BLaER1 treated with 17β-estradiol and CSF1 and Interleukin-3, amounts not matched to agents 10 nM and 100 nM (cell line): ENCODE measurements around the gene TMEM231.
"Not testable (repeated sequence)": the region's sequence is repeated elsewhere in the genome, so short reads cannot be mapped to it uniquely, and the experiment has no call there.

ENCODE experiments used
- H3K27ac ChIP-seq, 11 experiments: shearing (Covaris generic); formaldehyde crosslinking; 2 replicates each; pipeline ENCODE4 v1.8.1; 2022
- H3K27me3 ChIP-seq, 11 experiments: shearing (Covaris generic); formaldehyde crosslinking; 2 replicates each; pipeline ENCODE4 v1.8.1; 2022
- H3K36me3 ChIP-seq, 11 experiments: shearing (Covaris generic); formaldehyde crosslinking; 2 replicates each; pipeline ENCODE4 v1.8.1; 2022
- H3K4me1 ChIP-seq, 10 experiments: shearing (Covaris generic); formaldehyde crosslinking; 2 replicates each; pipeline ENCODE4 v1.8.1; 2022
- H3K4me2 ChIP-seq, 11 experiments: shearing (Covaris generic); formaldehyde crosslinking; 2 replicates each; pipeline ENCODE4 v1.8.1; 2022
- H3K4me3 ChIP-seq, 10 experiments: shearing (Covaris generic); formaldehyde crosslinking; 2 replicates each; pipeline ENCODE4 v1.8.1; 2022
- H3K9ac ChIP-seq, 11 experiments: shearing (Covaris generic); formaldehyde crosslinking; 2 replicates each; pipeline ENCODE4 v1.8.1; 2022
- H3K9me3 ChIP-seq, 11 experiments: shearing (Covaris generic); formaldehyde crosslinking; replicated peaks in 1 of 11; 2 replicates each; pipeline ENCODE4 v1.8.1; 2022
- H4K20me1 ChIP-seq, 11 experiments: shearing (Covaris generic); formaldehyde crosslinking; 2 replicates each; pipeline ENCODE4 v1.8.1; 2022
- Cebpa-rat ChIP-seq, 11 experiments: shearing (Covaris generic); IDR thresholded peaks; 2 replicates each; pipeline ENCODE4 v1.8.1; 2022

TMEM231 gene, protein sequence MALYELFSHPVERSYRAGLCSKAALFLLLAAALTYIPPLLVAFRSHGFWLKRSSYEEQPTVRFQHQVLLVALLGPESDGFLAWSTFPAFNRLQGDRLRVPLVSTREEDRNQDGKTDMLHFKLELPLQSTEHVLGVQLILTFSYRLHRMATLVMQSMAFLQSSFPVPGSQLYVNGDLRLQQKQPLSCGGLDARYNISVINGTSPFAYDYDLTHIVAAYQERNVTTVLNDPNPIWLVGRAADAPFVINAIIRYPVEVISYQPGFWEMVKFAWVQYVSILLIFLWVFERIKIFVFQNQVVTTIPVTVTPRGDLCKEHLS

DNA sequence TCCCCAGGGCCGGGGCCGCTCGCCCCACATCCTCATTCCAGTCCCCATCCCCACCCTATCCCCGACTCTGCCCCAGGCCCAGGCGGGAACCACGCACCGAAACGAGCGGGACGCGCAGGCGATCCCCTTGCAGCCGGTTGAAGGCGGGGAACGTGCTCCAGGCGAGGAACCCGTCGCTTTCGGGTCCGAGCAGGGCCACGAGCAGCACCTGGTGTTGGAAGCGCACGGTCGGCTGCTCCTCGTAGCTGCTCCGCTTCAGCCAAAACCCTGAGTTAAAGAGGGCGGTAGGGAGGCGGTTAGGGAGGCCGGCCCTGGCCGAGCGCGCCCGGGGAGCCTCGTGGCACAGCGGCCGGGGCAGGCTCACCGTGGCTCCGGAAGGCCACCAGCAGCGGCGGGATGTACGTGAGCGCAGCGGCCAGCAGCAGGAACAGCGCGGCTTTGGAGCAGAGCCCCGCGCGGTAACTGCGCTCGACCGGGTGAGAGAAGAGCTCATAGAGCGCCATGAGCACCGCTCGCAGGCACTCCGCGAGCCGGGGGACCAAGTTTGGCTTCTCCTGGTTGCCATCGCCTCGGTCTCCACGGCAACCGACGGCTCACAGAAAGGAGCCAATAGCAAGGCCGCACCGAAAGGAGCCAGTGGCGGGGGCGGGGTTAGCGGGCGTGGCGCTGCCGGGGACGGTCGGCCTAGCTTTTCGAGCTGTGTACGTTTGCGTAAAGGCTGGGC lies at the start of gene TMEM231:
TMEM231 (minus strand) TSS at position 546 of the 724 bp plus-strand sequence; CDS start at position 503, 43 bp downstream.
- peak within 1 kb of the TSS; percentile 86 to 98 (median 94) for H3K4me2 ChIP-seq
- peak within 1 kb of the TSS; percentile 64 to 80 (median 72) for H3K4me3 ChIP-seq
- no peaks in the 10 kb centered on the region for H3K36me3 ChIP-seq
- peak within 1 kb of the TSS in 10 of 11 experiments; percentile 15 to 71 (median 40); a peak in 15 of 22 replicates for H3K27ac ChIP-seq
- peak within 1 kb of the TSS; percentile 46 to 77 (median 73); a peak in 21 of 22 replicates for H3K9ac ChIP-seq
- peaks cover 0 to 15% (median 6%) of the 10 kb centered on the region in 11 experiments; a peak in 7 of 22 replicates for H3K27me3 ChIP-seq
- TF ChIP-seq Cebpa-rat (IDR thresholded peaks at IDR 0.05): no peak
- no peaks in the 10 kb centered on the region for H4K20me1 ChIP-seq
- H3K9me3 ChIP-seq: no peaks in the 10 kb centered on the region
- H3K4me1 ChIP-seq: peaks cover 8 to 31% (median 15%) of the 10 kb centered on the region in 10 experiments; a peak in 19 of 20 replicates

DNA sequence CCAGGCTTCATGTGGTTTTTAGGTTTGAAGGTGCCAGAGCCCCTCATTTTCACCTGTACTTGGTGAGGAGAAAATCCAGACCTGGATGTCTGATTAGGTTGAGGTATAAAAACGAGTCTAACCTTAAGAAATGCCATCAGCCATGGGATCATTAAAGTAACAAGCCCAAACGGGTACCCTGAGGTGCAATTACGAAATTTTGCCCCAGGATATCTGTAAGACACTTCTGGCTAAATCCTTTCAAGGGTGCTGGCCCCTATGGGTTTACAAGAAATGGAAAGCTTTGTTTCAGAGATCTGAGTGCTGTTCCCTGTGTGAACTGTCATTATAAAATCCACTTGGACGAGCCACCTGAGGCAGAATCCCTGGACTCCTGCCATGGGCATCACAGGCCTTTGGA lies 47.2 kb upstream of the TMEM231 start:
- H3K4me3 ChIP-seq: no peak overlapping the region
- no peak for TF ChIP-seq Cebpa-rat (IDR thresholded peaks at IDR 0.05)

DNA sequence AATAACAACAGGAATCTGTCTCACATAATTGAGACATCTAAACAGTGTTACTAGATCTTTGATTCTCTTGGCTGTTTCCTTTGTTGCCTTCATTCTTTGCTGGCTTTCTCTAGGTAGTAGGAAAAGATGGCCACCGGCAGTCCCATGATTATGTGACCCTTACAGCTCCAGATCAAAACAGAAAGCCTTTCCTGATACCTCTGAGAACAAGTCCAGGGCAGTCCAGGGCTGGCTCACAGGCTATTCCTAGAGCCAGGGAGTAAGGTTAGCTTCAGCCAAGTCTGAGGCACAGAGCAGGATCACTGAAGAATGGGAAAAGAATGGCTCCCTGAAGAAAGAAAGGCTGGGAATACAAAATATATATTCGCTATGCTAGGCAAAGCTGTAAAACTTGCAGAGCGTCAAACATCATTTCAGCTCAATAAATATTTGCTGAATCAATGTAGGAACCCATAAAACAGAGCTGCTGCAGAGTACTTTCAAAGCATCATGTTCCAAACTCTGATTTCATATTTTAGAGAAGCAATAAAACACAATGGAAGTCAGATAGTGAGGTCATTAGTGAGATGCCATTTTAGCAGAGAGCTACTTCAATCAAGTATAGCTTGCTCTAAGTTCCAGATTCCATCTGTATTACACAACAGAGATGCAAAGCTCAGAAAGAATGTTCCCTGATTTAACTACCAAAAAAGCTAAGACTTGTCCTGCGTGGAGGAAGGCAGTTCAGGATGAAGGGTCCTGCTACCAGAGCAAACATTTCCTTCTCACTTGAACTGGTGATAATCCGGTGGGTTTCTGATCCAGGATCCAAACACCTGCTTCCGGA lies 43.6 kb upstream of the TMEM231 start:
- Histone ChIP-seq H3K4me1 (peaks cover 3 to 7% (median 4%) of the 10 kb centered on the region in 10 experiments; a peak in 19 of 20 replicates), H3K36me3 (peaks cover 73 to 96% (median 84%) of the 10 kb centered on the region in 11 experiments), H3K9me3 (peaks cover 24 to 40% (median 30%) of the 10 kb centered on the region in 11 experiments), H3K27ac (no peak overlapping the region), H4K20me1 (no peaks in the 10 kb centered on the region), H3K27me3 (no peaks in the 10 kb centered on the region), H3K9ac (no peak overlapping the region), H3K4me3 (no peak overlapping the region), H3K4me2 (no peak overlapping the region)
- no peak for TF ChIP-seq Cebpa-rat (IDR thresholded peaks at IDR 0.05)

More for the DNA sequence above, 47.2 kb upstream of the TMEM231 start:
- Histone ChIP-seq H4K20me1 (no peaks in the 10 kb centered on the region; a peak in 1 of 22 replicates), H3K27me3 (no peaks in the 10 kb centered on the region), H3K27ac (no peak overlapping the region), H3K9me3 (peaks cover 18 to 35% (median 23%) of the 10 kb centered on the region in 11 experiments), H3K4me1 (no peaks in the 10 kb centered on the region), H3K9ac (no peak overlapping the region), H3K4me2 (no peak overlapping the region), H3K36me3 (peaks cover 92 to 100% (median 96%) of the 10 kb centered on the region in 11 experiments)

DNA sequence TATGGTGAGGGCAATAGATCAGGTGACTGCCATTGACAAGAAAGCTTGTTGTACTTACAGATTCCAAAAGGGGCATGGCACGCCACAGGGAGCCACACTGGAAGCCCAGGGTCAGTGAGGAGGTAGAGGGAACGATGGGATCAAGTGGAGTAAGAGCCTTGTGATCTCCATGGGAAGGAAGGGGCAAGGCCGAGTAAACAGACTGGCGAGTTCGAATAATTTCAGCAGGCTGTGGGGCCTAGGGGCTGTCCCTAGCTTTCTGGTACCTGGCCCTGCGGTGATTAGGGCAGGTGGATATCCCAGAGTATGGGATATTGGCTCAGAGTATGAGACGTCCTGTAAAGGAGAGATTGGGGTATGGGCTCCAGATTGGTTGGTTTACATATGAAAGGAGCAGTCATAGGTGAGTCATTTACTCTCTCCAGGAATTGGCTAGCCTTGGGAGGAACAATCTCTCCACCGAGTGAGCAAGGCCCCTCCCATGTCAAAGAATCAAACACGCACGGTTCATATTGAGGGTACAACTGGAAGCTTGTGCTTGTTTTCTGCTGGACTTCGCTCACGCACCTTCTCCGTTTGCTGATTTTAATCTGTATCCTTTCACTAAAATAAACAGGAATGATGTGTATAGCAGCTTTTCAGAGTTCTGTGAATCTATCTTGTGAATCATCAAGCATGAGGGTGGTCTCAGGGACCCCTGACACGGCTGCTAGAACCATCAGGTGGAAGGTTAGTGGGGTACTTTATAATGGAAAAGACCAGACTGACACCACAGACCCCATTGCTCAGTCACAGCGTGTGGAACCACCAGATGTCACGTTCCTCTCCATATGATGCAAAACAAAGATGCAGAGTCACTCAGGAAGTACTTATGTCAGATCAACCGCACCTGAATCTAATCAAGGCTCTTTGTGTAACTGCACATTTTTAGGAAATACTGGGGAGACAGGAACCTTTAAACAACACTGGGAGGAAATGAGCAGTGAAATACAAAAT lies 38.1 kb upstream of the TMEM231 start:
- peak in 2 of 11 experiments; percentile 41 to 43; a peak in 1 of 22 replicates for TF ChIP-seq Cebpa-rat (IDR thresholded peaks at IDR 0.05)
- peak overlapping the region in 10 of 11 experiments; percentile 4 to 59 (median 49); a peak in 18 of 22 replicates for H3K4me2 ChIP-seq
- H3K36me3 ChIP-seq: peaks cover 24 to 63% (median 43%) of the 10 kb centered on the region in 11 experiments
- H3K4me3 ChIP-seq: no peak overlapping the region
- no peaks in the 10 kb centered on the region for H3K27me3 ChIP-seq
- 0 out of 22 replicates have a peak, but pooled peaks cover 0 to 4% (median 0%) of the 10 kb centered on the region in 11 experiments for H4K20me1 ChIP-seq
- peak overlapping the region in 9 of 11 experiments; percentile 18 to 73 (median 61); a peak in 17 of 22 replicates for H3K27ac ChIP-seq
- H3K4me1 ChIP-seq: peaks cover 7 to 17% (median 13%) of the 10 kb centered on the region in 10 experiments; a peak in 19 of 20 replicates
- peaks cover 5 to 14% (median 9%) of the 10 kb centered on the region in 11 experiments; a peak in 16 of 22 replicates for H3K9me3 ChIP-seq
- H3K9ac ChIP-seq: peak overlapping the region in 7 of 11 experiments; percentile 2 to 37 (median 14); a peak in 8 of 22 replicates

DNA sequence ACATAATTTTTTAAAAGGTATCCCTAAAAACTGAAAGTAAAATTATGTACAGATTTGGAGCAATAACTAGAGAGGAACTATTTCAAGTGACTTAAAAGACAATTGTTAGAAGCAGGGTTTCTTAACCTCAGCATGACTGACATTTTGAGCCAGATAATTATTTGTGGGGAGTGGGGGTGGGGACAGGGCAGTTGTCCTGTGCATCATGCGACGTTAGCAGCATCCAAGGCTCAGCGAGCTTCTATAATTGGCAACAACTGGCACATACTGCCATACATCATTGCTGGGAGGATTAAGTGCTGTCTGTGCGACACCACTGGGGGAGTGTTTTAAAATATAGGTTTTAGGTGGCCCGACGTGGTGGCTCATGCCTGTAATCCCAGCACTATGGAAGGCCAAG lies 37.3 kb upstream of the TMEM231 start:
- no peak overlapping the region for H3K4me3 ChIP-seq
- no peak overlapping the region; a peak in 1 of 22 replicates for H3K9ac ChIP-seq
- peaks cover 7 to 17% (median 13%) of the 10 kb centered on the region in 10 experiments; a peak in 19 of 20 replicates for H3K4me1 ChIP-seq
- 0 out of 22 replicates have a peak, but pooled peaks cover 0 to 4% (median 0%) of the 10 kb centered on the region in 11 experiments for H4K20me1 ChIP-seq
- no peak overlapping the region for H3K4me2 ChIP-seq
- TF ChIP-seq Cebpa-rat (IDR thresholded peaks at IDR 0.05): no peak
- peak overlapping the region in 5 of 11 experiments; percentile 55 to 73 (median 67); a peak in 10 of 22 replicates for H3K27ac ChIP-seq
- H3K27me3 ChIP-seq: no peaks in the 10 kb centered on the region
- peaks cover 5 to 14% (median 9%) of the 10 kb centered on the region in 11 experiments; a peak in 16 of 22 replicates for H3K9me3 ChIP-seq
- peaks cover 25 to 63% (median 40%) of the 10 kb centered on the region in 11 experiments for H3K36me3 ChIP-seq

DNA sequence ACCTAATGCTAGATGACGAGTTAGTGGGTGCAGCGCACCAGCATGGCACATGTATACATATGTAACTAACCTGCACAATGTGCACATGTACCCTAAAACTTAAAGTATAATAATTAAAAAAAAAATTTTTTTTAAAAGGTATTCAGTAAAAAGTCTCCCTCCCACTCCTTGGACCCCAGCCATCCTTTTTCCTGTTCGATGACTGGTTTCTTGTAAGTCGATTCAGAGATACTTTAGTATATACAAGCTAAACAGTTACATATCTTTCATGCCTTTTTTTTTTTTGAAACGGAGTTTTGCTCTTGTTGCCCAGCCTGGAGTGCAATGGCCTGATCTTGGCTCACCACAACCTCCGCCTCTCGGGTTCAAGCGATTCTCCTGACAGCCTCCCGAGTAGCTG lies 35.9 kb upstream of the TMEM231 start:
- not testable (repeated sequence) for H4K20me1 ChIP-seq, H3K9ac ChIP-seq, H3K9me3 ChIP-seq, H3K27me3 ChIP-seq, H3K4me3 ChIP-seq, H3K4me2 ChIP-seq, H3K27ac ChIP-seq
- peaks cover 16 to 60% (median 33%) of the 10 kb centered on the region in 11 experiments for H3K36me3 ChIP-seq
- H3K4me1 ChIP-seq: peaks cover 7 to 17% (median 13%) of the 10 kb centered on the region in 10 experiments; a peak in 19 of 20 replicates
